Ascending aorta (tissue), 2 donors: ENCODE results near the gene TTLL11. TPM values are rescaled to one million over a fixed set of nuclear protein-coding genes. Genes with fewer than 3 reads are reported as not detected.

Source experiments
- DNase-seq, 2 donors: peaks; one replicate each; pipeline ENCODE4 v3.0.0-alpha.2; 2019; ENCODE audit warnings: low spot score in 2 of 2
- H3K27ac ChIP-seq, 2 donors: fragments of 200-600 bp; sonication (generic); one replicate each; pipeline ENCODE4 v1.5.1; 2016 to 2017; ENCODE audit warnings: mild to moderate bottlenecking in 1 of 2
- H3K27me3 ChIP-seq: fragments of 200-600 bp; sonication (generic); one replicate; pipeline ENCODE4 v1.5.1; 2017
- H3K36me3 ChIP-seq, 2 donors: fragments of 200-600 bp; sonication (generic); one replicate each; pipeline ENCODE4 v1.5.1; 2016
- H3K4me1 ChIP-seq, 2 donors: fragments of 200-600 bp; sonication (generic); one replicate each; pipeline ENCODE4 v1.5.1; 2016 to 2017; ENCODE audit warnings: mild to moderate bottlenecking in 1 of 2
- H3K4me3 ChIP-seq, 2 donors: fragments of 200-600 bp; sonication (generic); one replicate each; pipeline ENCODE4 v1.5.1; 2016 to 2017; ENCODE audit warnings: mild to moderate bottlenecking in 1 of 2
- H3K9me3 ChIP-seq, 2 donors: fragments of 200-600 bp; sonication (generic); one replicate each; pipeline ENCODE4 v1.5.1; 2016
- CTCF ChIP-seq, 3 experiments: fragments of 200-600 bp in 2 of 3; fragments of 450-650 bp in 1 of 3; sonication (generic) in 2 of 3; IDR thresholded peaks; one replicate each; pipeline ENCODE4 v1.5.1; 2016 to 2019; ENCODE audit warnings: antibody characterized with exemption in 3 of 3, mild to moderate bottlenecking in 1 of 3, moderate library complexity in 1 of 3
- intact Hi-C: fragments of 100-400 bp; cut with DNase I; formaldehyde crosslinking; loops from one replicate; pipeline ENCODE4 v1.15.1; 2023
- total RNA-seq: library from RNA; depleted of rRNA; stranded (reverse); fragments of >200 nt; gene quantifications from one replicate; pipeline ENCODE4 v1.1.0, GENCODE V29; 2016

The TTLL11 gene
- total RNA-seq, 1 donor from 2014 or later, result 18.5 TPM

DNA sequence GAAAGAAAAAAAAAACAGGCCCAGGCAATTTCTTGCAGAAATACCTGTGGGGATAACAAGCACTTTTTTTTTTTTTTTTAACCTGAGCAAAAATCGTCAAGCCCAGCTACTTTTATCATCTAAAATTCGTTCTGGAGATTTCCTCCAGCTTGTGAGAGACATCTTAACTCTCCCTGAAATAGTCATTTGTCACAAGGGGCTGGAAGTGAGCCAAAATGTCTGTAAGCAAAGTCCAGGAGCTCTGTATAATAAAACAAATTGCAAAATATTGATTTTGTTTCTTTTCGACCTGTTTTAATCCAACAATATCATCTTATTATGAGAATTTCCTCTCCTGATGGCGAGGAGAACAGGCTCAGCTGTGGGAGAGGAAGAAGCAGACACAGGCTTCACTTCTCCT lies 168.4 kb downstream of the TTLL11 start:
- DNase-seq, result no peak
- Histone ChIP-seq H3K4me3 (no peak overlapping the region), H3K36me3 (no peaks in the 10 kb centered on the region), H3K27me3 (no peaks in the 10 kb centered on the region), H3K27ac (no peak overlapping the region), H3K4me1 (peaks cover 0 to 3% of the 10 kb centered on the region in 2 donors), H3K9me3 (no peaks in the 10 kb centered on the region)
- no peak for TF ChIP-seq CTCF (IDR thresholded peaks at IDR 0.05)
- intact Hi-C loops, result no loop called here

- H3K36me3 ChIP-seq, result peaks cover 0 to 4% of the 10 kb centered on the region in 2 donors
- no peaks in the 10 kb centered on the region for H3K9me3 ChIP-seq
- H3K27me3 ChIP-seq, result no peaks in the 10 kb centered on the region
- peaks cover 0 to 2% of the 10 kb centered on the region in 2 donors for H3K4me1 ChIP-seq
- H3K27ac ChIP-seq, result no peak overlapping the region
- no peak for DNase-seq
- no peak for TF ChIP-seq CTCF (IDR thresholded peaks at IDR 0.05)
- H3K4me3 ChIP-seq, result no peak overlapping the region
- intact Hi-C loops, result no loop called here
These were observed 171.7 kb downstream of the TTLL11 start for GRCh38 chr9:121921444-121921843.

DNA sequence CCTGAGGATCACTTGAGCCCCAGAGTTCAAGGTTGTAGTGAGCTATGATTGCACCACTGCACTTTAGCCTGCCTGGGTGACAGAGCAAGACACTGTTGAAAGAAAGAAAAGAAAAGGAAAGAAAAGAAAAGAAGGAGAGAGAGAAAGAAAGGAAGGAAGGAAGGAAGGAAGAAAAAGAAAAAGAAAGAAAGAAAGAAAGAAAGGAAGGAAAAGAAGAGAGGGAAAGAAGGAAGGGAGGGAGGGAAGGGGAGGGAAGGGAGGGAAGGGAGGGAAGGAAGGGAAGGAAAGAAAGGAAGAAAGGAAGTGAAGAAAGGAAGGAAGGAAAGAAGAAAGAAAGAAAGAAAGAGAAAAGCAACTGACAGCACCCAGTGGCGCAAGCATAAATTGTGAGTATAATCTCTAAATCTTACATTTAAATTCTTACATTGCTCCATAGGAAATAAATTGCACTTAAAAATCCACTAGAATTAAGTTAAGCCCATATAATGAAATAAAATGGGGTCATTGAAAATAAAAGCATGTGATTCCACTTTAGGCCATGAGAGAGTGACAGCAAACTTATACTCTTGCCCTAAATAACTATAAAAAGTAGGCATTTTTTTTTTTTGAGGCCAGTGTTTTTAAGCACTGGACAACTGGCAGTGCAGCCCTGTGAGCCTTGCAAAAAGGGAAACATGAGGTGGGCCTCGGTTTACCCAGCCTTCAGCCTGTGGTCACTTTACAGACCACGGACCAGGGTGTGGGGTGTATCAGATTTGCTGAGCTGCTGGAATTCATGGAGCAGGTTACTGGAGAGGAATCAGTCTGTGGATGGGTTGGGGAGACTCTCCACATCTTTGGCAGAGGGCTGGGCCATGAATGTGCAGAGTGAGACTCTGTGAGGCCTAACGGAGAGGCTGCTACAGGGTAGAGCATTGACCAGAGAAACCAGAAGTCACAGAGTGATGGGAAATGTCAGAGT lies 175.5 kb downstream of the TTLL11 start:
- DNase-seq, result no peak
- Histone ChIP-seq H3K9me3 (no peaks in the 10 kb centered on the region), H3K27me3 (no peaks in the 10 kb centered on the region), H3K4me1 (no peaks in the 10 kb centered on the region), H3K4me3 (no peak overlapping the region), H3K36me3 (peaks cover 0 to 4% of the 10 kb centered on the region in 2 donors), H3K27ac (no peak overlapping the region)
- TF ChIP-seq CTCF (IDR thresholded peaks at IDR 0.05), result no peak
- intact Hi-C loops, result no loop called here

DNA sequence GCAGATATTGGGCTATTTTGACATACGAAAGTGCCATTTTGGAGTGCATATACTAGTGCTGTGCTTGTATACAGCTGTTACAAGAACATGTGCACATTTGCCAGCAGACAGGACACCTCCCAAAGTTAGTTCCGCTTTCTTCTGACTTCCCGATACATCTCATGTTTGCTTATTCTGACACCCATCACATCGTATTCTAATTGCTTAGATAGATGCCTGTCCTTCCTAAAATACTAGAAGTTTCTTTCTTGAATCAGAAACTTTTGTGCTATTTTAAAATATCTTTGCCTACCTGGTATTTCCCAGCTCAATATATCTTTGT lies 177.8 kb downstream of the TTLL11 start:
- intact Hi-C loops, result no loop called here
- DNase-seq, result no peak
- no peaks in the 10 kb centered on the region for H3K9me3 ChIP-seq
- H3K27ac ChIP-seq, result no peak overlapping the region
- H3K27me3 ChIP-seq, result no peaks in the 10 kb centered on the region
- H3K4me3 ChIP-seq, result no peak overlapping the region
- no peak for TF ChIP-seq CTCF (IDR thresholded peaks at IDR 0.05)
- H3K4me1 ChIP-seq, result no peaks in the 10 kb centered on the region
- peaks cover 0 to 4% of the 10 kb centered on the region in 2 donors for H3K36me3 ChIP-seq

DNA sequence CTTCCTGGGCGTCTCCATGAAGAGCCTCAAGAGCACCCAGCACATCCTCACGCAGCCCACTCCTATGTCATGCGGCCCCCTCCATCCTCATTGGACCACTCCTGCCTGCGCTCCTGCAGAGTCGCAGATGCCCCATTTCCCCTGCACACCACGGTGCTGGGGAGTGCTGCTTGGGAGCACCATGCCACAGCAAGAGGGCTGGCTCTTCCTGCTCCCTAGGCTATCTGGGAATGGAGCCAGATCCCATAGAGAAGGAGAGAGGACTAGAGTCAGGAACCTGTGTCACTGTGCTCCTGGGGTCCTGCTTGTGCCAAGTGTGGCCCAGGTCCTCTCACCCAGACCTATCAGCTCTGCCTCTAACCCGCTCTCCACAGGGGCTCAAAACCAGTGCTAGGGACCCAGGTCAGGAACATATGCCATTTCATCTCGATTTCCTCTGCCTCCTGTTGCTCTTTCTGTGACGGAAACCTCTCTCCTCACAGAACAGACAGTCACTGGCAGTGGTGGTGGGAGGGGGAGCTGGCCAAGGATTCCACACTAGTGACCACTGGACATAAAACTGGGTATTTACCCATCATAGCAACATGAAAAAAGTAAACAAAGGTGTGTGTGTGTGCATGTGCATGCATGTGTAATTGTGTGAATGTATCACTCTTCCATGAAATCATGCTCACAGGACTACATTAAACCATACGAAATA lies 178.4 kb downstream of the TTLL11 start:
- H3K27me3 ChIP-seq, result no peaks in the 10 kb centered on the region
- TF ChIP-seq CTCF (IDR thresholded peaks at IDR 0.05), result no peak
- intact Hi-C loops, result no loop called here
- no peak overlapping the region for H3K4me3 ChIP-seq
- H3K4me1 ChIP-seq, result no peaks in the 10 kb centered on the region
- no peaks in the 10 kb centered on the region for H3K9me3 ChIP-seq
- no peak for DNase-seq
- H3K36me3 ChIP-seq, result peaks cover 0 to 4% of the 10 kb centered on the region in 2 donors
- no peak overlapping the region for H3K27ac ChIP-seq
